ENCODE data around the gene SMCHD1.

DNA sequence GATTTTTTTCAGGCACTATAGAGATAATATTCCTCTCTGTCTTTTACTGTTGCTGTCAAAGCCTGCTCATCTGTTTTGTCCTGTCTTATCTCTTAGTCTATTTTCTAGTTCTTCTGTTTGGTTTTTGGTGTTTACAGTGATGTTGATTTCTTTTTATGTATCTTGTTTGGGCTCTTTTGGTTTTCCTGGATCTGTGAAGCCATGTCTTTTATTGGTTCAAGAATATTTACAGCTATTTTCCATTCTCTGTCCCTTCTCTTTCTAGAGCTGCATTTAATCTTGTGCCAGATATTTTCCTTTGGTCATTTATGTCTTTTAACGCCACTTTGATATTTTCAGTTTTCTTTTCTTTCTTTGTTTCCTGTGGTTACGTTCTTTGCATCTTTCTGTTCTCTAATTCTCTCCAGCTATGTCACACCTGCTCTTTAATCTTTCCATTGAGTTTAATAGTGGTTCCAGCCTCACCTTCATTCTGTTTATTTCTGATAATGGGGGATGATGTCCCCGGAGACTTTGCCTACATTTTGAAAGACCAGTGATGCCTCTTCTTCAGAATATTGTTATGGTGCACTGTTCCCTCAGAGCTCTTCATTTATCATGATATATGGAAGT lies 32.0 kb downstream of the SMCHD1 start:
- TF ChIP-seq REST (IDR thresholded peaks at IDR 0.05; ENCODE audit: insufficient read depth in 1 of 2, low read depth in 2 of 2, low read length in 2 of 2) (no peak), POLR2AphosphoS5 (IDR thresholded peaks at IDR 0.05; ENCODE audit: low read depth, low read length) (no peak)

All from PFSK-1 (cell line).